Fibroblast of the aortic adventitia (primary cell): ENCODE results near the gene GMDS. TPM values are rescaled to one million over a fixed set of nuclear protein-coding genes. Genes with fewer than 3 reads are reported as not detected.

Experiments
- DNase-seq: peaks from one replicate; pipeline ENCODE4 v3.0.0-alpha.2; 2010; ENCODE audit warnings: low read depth
- H3K4me3 ChIP-seq: 2 replicates; pipeline ENCODE4 v1.5.1; 2011; ENCODE audit warnings: low read depth, mild to moderate bottlenecking, control low read depth, low read length, moderate library complexity
- CTCF ChIP-seq: IDR thresholded peaks from 2 replicates; pipeline ENCODE4 v1.5.1; 2011; ENCODE audit warnings: mild to moderate bottlenecking, low read length, control low read depth, inconsistent platforms; ENCODE audit not compliant: insufficient read depth
- total RNA-seq: library from RNA; depleted of rRNA; stranded (reverse); fragments of >200 nt; gene quantifications from 2 replicates; pipeline ENCODE4 v1.2.3, GENCODE V29; 2012; ENCODE audit warnings: low replicate concordance

Gene GMDS
- total RNA-seq, 1 donor, result 15.9 TPM

DNA sequence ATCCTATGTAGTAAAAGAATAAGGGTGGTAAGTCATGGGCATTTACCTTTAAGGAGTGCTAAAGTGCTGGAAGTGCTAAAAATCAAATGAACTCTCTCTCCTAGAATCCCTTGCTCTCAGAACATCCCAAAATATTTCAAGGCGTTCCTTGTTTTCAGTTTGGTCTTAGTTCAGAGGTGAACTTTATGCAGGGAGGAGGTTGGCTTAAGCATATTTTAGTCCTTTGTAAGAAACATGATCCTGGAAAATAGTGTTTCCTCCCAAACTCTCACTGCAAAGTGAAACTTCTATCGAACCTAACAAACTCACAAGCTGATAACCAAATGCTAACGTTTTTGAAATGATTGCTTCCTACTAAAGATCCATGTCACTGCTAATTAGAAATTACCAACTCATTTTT lies 404.3 kb downstream of the GMDS start:
- peak; percentile 65 for DNase-seq
- peak overlapping the region; percentile 19 for H3K4me3 ChIP-seq
- TF ChIP-seq CTCF, result no peak

GRCh38 chr6:1840491-1841121 lies 404.8 kb downstream of the GMDS start:
- no peak overlapping the region for H3K4me3 ChIP-seq
- no peak for TF ChIP-seq CTCF
- DNase-seq, result peak; percentile 78

DNA sequence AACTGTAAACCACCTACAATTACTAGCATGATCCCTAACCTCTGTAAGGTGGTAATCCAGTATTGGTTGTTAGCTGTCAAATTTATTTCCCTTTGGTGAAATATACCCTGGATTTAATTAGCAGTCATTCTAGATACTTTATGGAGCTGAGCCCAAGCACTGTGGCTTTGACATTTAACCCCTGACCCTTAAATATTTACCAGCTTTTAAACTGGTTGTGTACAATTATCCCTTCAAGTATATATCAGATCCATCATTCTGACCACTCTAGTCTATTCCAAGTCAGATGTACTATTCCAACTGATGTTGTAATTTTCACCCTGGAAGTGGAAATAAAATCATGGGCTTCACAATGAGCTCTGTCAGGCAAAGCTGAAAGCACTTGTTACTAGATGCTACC lies 406.0 kb downstream of the GMDS start:
- DNase-seq, result no peak
- no peak for TF ChIP-seq CTCF
- H3K4me3 ChIP-seq, result no peak overlapping the region

- TF ChIP-seq CTCF, result no peak
- peak; percentile 45 for DNase-seq
- no peak overlapping the region for H3K4me3 ChIP-seq
These were observed 406.7 kb downstream of the GMDS start for GRCh38 chr6:1838604-1839213.

DNA sequence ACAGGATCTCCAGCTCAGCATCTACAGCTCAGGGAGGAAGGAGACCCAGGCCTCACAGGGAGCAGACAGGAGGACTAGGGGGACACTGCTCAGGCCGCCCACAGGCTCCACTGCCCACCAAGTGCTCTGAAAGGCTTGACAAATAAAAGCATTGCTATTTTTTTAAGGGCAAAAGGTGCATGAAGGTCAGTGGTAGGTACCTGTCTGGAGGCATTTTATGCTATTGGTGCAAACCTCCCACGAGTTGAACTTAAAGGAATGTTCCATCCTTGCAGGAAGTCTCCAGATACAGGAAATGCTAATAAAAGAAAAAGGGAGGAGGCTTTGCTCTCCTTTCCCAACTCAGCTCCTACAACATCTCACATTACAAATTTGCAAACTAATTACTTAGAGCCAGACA lies 407.6 kb downstream of the GMDS start:
- no peak for TF ChIP-seq CTCF
- DNase-seq, result no peak
- H3K4me3 ChIP-seq, result no peak overlapping the region

GRCh38 chr6:1836690-1837089 lies 408.7 kb downstream of the GMDS start:
- DNase-seq, result peak; percentile 25
- no peak for TF ChIP-seq CTCF
- no peak overlapping the region for H3K4me3 ChIP-seq
